Measurements from ENCODE around the gene DNM3.

Gene DNM3

DNA sequence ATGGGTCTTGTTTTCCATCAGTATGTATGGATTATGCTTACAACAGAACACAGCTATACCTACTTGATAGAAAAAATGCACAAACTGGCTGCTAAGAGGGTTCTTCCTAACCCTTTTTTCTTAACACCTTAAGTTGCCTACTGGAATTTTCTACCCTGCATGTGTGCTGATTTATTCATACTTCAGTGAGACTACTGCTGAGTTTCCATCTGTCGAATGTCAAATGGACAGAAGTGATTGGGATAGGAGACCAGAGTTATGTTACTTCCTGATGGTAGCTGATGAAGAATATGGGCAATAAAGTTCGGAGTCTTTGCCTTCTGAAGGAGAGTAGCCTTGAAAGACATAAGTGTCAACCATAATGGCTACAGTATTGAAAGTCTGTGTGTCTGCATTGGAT lies 6.5 kb upstream of the DNM3 start:
- Histone ChIP-seq H3K4me3 (replicated peaks; ENCODE audit: low read depth, low read length) (no peak overlapping the region), H3K36me3 (ENCODE audit: control insufficient read depth, insufficient read depth, low read length) (no peaks in the 10 kb centered on the region), H3K27me3 (replicated peaks; ENCODE audit: control insufficient read depth, insufficient read depth, low read length) (no peaks in the 10 kb centered on the region; the same call in 1 of the 2 replicates)
- TF ChIP-seq, protein P1, sequence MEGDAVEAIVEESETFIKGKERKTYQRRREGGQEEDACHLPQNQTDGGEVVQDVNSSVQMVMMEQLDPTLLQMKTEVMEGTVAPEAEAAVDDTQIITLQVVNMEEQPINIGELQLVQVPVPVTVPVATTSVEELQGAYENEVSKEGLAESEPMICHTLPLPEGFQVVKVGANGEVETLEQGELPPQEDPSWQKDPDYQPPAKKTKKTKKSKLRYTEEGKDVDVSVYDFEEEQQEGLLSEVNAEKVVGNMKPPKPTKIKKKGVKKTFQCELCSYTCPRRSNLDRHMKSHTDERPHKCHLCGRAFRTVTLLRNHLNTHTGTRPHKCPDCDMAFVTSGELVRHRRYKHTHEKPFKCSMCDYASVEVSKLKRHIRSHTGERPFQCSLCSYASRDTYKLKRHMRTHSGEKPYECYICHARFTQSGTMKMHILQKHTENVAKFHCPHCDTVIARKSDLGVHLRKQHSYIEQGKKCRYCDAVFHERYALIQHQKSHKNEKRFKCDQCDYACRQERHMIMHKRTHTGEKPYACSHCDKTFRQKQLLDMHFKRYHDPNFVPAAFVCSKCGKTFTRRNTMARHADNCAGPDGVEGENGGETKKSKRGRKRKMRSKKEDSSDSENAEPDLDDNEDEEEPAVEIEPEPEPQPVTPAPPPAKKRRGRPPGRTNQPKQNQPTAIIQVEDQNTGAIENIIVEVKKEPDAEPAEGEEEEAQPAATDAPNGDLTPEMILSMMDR (IDR thresholded peaks at IDR 0.05; ENCODE audit: insufficient read depth, low read length, poor library complexity, severe bottlenecking): no peak
- no peak for DNase-seq (ENCODE audit: extremely low read depth, insufficient read length)

DNA sequence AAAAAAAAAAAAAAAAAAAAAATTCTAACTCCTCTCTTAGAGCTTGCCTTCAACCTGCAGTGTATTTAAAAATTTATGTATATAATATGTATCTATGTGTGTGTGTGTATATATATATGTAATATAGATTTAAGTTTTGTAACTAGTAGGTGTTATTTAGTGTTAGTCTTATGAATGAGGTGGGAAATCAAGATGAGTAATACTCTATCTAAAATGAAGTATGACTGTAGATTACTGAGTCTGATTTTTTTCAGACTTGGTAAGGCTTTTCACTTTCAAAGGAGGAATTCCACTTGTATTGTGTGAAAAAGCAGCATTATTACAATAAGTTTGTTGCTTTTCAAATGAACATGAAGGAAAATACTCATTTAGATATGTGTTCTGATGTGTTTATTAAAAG lies 5.4 kb upstream of the DNM3 start:
- Histone ChIP-seq H3K4me3 (replicated peaks; ENCODE audit: low read depth, low read length) (no peak overlapping the region), H3K36me3 (ENCODE audit: control insufficient read depth, insufficient read depth, low read length) (no peaks in the 10 kb centered on the region), H3K27me3 (replicated peaks; ENCODE audit: control insufficient read depth, insufficient read depth, low read length) (no peaks in the 10 kb centered on the region; the same call in 1 of the 2 replicates)
- TF ChIP-seq, protein P1 (IDR thresholded peaks at IDR 0.05; ENCODE audit: insufficient read depth, low read length, poor library complexity, severe bottlenecking): no peak
- no peak for DNase-seq (ENCODE audit: extremely low read depth, insufficient read length)

DNA sequence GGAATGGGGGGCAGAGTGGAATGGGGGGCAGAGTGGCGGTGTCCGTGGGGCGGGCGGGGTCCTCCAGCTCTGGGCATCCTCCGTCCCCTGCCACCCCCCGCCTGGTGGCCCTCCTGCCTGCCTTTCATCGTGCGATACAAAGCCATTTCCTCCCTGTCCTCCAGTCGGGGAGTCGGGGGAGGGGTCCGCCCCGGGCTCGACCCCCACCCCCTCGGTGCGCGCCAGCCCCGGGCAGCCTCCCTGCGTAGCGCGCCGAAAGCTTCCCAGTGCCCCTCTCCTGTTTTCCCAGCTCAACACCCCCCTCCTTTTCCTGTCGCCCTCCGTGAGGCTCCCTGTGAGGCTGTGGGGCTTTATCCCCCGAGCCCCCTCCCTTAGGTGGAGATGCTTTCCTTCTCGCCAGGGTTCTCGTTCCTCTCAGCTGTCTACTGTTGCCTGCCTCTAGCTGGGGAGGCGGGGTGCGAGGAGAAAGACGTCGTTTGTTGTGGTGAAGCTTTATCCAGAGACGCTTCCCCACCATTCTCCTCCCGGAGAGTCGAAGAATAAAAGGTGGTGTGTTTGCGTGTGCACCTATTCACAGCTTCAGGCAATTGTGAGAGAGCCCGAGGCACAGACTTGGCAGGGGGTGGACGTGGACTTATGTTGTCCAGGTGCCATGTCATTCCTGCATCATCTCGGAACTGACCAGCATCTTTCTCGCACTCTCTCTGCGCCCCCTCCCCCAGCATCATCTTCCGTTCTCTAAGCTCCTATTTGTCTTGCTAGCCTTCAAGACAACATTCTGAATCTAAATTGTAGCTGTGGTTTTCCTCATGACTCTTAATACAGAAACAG lies 848 bp downstream of the DNM3 start:
- Histone ChIP-seq H3K27me3 (replicated peaks; ENCODE audit: control insufficient read depth, insufficient read depth, low read length) (peaks cover 3% of the 10 kb centered on the region), H3K36me3 (ENCODE audit: control insufficient read depth, insufficient read depth, low read length) (no peaks in the 10 kb centered on the region), H3K4me3 (replicated peaks; ENCODE audit: low read depth, low read length) (peak overlapping the region; percentile 60)
- DNase-seq (ENCODE audit: extremely low read depth, insufficient read length): peak; percentile 13
- TF ChIP-seq, protein P1 (IDR thresholded peaks at IDR 0.05; ENCODE audit: insufficient read depth, low read length, poor library complexity, severe bottlenecking): no peak

DNA sequence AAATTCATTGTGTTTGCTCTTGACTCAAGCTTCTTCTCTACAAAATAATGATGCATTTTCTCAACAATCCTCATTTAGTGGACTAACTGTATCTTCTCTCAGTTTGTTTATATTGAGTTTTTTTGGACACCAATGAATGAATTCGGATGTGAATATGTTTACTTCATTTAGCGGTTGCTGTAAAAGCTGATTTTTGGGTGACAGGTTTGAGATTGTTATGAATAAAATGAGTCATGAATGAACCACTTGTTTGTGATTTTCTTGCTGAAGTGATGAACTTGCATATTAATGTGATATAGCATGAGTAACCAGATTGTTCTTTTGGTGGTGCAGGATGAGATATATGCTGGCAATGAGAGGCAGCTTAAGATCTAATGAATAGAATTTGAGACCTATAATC lies 3.1 kb downstream of the DNM3 start:
- Histone ChIP-seq H3K36me3 (ENCODE audit: control insufficient read depth, insufficient read depth, low read length) (no peaks in the 10 kb centered on the region), H3K4me3 (replicated peaks; ENCODE audit: low read depth, low read length) (no peak overlapping the region), H3K27me3 (replicated peaks; ENCODE audit: control insufficient read depth, insufficient read depth, low read length) (peaks cover 3% of the 10 kb centered on the region)
- DNase-seq (ENCODE audit: extremely low read depth, insufficient read length): no peak
- TF ChIP-seq, protein P1 (IDR thresholded peaks at IDR 0.05; ENCODE audit: insufficient read depth, low read length, poor library complexity, severe bottlenecking): no peak

DNA sequence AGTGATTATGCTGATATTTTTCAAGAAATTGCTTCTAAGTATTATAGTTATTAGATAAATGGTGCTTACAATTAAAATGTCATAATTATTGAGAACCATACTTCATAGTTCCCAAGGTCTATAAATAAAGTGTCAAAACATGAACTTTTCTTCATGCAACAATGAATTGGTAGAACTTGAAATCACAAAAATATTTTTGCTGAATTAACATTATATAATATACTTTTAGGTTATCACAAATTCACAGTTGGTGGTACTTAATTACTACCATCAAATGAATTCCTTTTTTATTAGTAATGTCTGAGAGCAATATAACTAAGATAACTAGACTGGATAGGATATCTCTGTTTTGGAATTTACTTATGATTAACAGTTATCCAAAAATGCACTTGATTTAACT lies 4.7 kb downstream of the DNM3 start:
- no peak for DNase-seq (ENCODE audit: extremely low read depth, insufficient read length)
- TF ChIP-seq, protein P1 (IDR thresholded peaks at IDR 0.05; ENCODE audit: insufficient read depth, low read length, poor library complexity, severe bottlenecking): no peak

More for the DNA sequence above, 4.7 kb downstream of the DNM3 start:
- Histone ChIP-seq H3K4me3 (replicated peaks; ENCODE audit: low read depth, low read length) (no peak overlapping the region), H3K27me3 (replicated peaks; ENCODE audit: control insufficient read depth, insufficient read depth, low read length) (peaks cover 5% of the 10 kb centered on the region), H3K36me3 (ENCODE audit: control insufficient read depth, insufficient read depth, low read length) (no peaks in the 10 kb centered on the region)
